ENCODE measurements around the gene RGS19.

GRCh38 chr20:64058536-64058935 is 20.8 kb downstream of the RGS19 start:
- TF ChIP-seq, protein P1, sequence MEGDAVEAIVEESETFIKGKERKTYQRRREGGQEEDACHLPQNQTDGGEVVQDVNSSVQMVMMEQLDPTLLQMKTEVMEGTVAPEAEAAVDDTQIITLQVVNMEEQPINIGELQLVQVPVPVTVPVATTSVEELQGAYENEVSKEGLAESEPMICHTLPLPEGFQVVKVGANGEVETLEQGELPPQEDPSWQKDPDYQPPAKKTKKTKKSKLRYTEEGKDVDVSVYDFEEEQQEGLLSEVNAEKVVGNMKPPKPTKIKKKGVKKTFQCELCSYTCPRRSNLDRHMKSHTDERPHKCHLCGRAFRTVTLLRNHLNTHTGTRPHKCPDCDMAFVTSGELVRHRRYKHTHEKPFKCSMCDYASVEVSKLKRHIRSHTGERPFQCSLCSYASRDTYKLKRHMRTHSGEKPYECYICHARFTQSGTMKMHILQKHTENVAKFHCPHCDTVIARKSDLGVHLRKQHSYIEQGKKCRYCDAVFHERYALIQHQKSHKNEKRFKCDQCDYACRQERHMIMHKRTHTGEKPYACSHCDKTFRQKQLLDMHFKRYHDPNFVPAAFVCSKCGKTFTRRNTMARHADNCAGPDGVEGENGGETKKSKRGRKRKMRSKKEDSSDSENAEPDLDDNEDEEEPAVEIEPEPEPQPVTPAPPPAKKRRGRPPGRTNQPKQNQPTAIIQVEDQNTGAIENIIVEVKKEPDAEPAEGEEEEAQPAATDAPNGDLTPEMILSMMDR (IDR thresholded peaks at IDR 0.05): no peak
- TF ChIP-seq POLR2A (IDR thresholded peaks at IDR 0.05): no peak
